Fibroblast of lung (primary cell): Measurements from ENCODE around the gene PCSK6.

ENCODE experiments used
- CTCF ChIP-seq, 2 donors: IDR thresholded peaks in 1 of 2; conservative IDR thresholded peaks in 1 of 2; 1 replicate in 1 of 2; 2 replicates in 1 of 2; pipeline ENCODE4 v1.5.1; 2011 to 2012; ENCODE audit warnings: low read length in 2 of 2, control low read depth in 1 of 2, inconsistent platforms in 1 of 2, low read depth in 1 of 2, mild to moderate bottlenecking in 1 of 2
- EZH2 ChIP-seq: IDR thresholded peaks from 2 replicates; pipeline ENCODE4 v1.5.1; 2012; ENCODE audit warnings: low read length, control low read depth, mild to moderate bottlenecking; ENCODE audit errors: missing control alignments

DNA sequence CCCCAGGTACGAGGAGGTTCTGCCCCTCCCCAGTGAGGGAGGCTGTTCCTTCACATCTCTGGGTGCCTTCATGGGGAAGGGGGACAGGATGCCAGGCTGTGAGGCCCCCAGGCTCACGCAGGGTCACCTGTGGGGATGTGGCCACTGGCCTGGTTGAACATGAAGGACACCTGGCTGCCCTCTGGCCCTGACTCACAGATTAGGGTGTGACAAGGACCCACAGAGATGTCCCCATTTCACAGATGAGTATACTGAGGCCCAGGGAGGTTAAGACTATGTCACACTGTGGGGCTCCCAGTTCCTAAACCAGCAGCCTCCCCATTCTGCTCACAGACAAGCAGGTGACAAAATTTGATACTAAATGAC is 42.4 kb downstream of the PCSK6 start:
- TF ChIP-seq EZH2 (no peak), CTCF (conservative IDR thresholded peaks at IDR 0.05 in 1 of 2, IDR thresholded peaks at IDR 0.05 in 1 of 2; ENCODE audit: low read depth in 1 of 2, low read length in 2 of 2) (no peak)
